Measurements from ENCODE around the gene GATAD2A.

- no peak for TF ChIP-seq MAFF (IDR thresholded peaks at IDR 0.05; ENCODE audit: low read length)
- TF ChIP-seq JUNB (CRISPR knock-in tag; conservative IDR thresholded peaks at IDR 0.05), result no peak
- TF ChIP-seq JUND (IDR thresholded peaks at IDR 0.05; ENCODE audit: borderline replicate concordance, low read depth, low read length), result no peak
- TF ChIP-seq JUND (tag; IDR thresholded peaks at IDR 0.05; ENCODE audit: borderline replicate concordance, low read depth, low read length), result no peak
- TF ChIP-seq CTCF (IDR thresholded peaks at IDR 0.05 in 2 of 3, conservative IDR thresholded peaks at IDR 0.05 in 1 of 3; ENCODE audit: insufficient read depth in 2 of 3, low read depth in 1 of 3, low read length in 3 of 3), result no peak
- no peak for TF ChIP-seq MYC (IDR thresholded peaks at IDR 0.05; ENCODE audit: low read depth, low read length)
- TF ChIP-seq MYC (CRISPR knock-in tag; IDR thresholded peaks at IDR 0.05; ENCODE audit: borderline replicate concordance, low read depth), result no peak
- no peak for TF ChIP-seq ATF1 (CRISPR knock-in tag; IDR thresholded peaks at IDR 0.05)
- no peak for TF ChIP-seq ATF1 (tag; IDR thresholded peaks at IDR 0.05)
These were observed 115.5 kb downstream of the GATAD2A start for GRCh38 chr19:19520989-19521388.
